IPS-20b (cell line): ENCODE data around the gene SMOC2.

Experiments
- H3K27ac ChIP-seq: one replicate; pipeline ENCODE4 v1.5.1; 2013; ENCODE audit warnings: low read length
- H3K27me3 ChIP-seq: 2 replicates; pipeline ENCODE4 v1.6.1; 2013; ENCODE audit warnings: mild to moderate bottlenecking, low read length, inconsistent platforms; ENCODE audit not compliant: insufficient read depth
- H3K36me3 ChIP-seq: 2 replicates; pipeline ENCODE4 v1.6.1; 2013; ENCODE audit warnings: low read depth, mild to moderate bottlenecking, inconsistent platforms, low read length, moderate library complexity; ENCODE audit not compliant: insufficient read depth
- H3K4me1 ChIP-seq: 2 replicates; pipeline ENCODE4 v1.6.1; 2013; ENCODE audit warnings: mild to moderate bottlenecking, control low read depth, inconsistent platforms, low read length, moderate library complexity; ENCODE audit not compliant: insufficient read depth
- H3K4me3 ChIP-seq: 2 replicates; pipeline ENCODE4 v1.5.1; 2013; ENCODE audit warnings: mild to moderate bottlenecking, low read length, inconsistent platforms
- H3K9ac ChIP-seq: 2 replicates; pipeline ENCODE4 v1.6.1; 2013; ENCODE audit warnings: low read depth, mild to moderate bottlenecking, inconsistent platforms, low read length, moderate library complexity
- H3K9me3 ChIP-seq: 2 replicates; pipeline ENCODE4 v1.6.1; 2013; ENCODE audit warnings: mild to moderate bottlenecking, low read depth, low read length, inconsistent platforms; ENCODE audit not compliant: insufficient read depth

Gene SMOC2

GRCh38 chr6:168451805-168452517, 11.0 kb downstream of the SMOC2 start:
- H3K4me1 ChIP-seq: peaks cover 16% of the 10 kb centered on the region; the same call in 1 of the 2 replicates
- no peaks in the 10 kb centered on the region for H3K9me3 ChIP-seq
- no peak overlapping the region for H3K4me3 ChIP-seq
- H3K9ac ChIP-seq: no peak overlapping the region
- H3K27ac ChIP-seq: no peak overlapping the region
- H3K27me3 ChIP-seq: no peaks in the 10 kb centered on the region
- H3K36me3 ChIP-seq: no peaks in the 10 kb centered on the region

- no peak overlapping the region for H3K9ac ChIP-seq
- H3K27ac ChIP-seq: no peak overlapping the region
- H3K4me1 ChIP-seq: peaks cover 16% of the 10 kb centered on the region; the same call in 1 of the 2 replicates
- H3K36me3 ChIP-seq: no peaks in the 10 kb centered on the region
- no peak overlapping the region for H3K4me3 ChIP-seq
- no peaks in the 10 kb centered on the region for H3K27me3 ChIP-seq
- no peaks in the 10 kb centered on the region for H3K9me3 ChIP-seq
These were observed 11.8 kb downstream of the SMOC2 start for GRCh38 chr6:168452685-168453377.

- Histone ChIP-seq H3K4me3 (no peak overlapping the region), H3K4me1 (peaks cover 16% of the 10 kb centered on the region; the same call in 1 of the 2 replicates), H3K27me3 (no peaks in the 10 kb centered on the region), H3K27ac (no peak overlapping the region), H3K36me3 (no peaks in the 10 kb centered on the region), H3K9me3 (no peaks in the 10 kb centered on the region), H3K9ac (no peak overlapping the region)
These were observed 15.0 kb downstream of the SMOC2 start for GRCh38 chr6:168455847-168456530.

GRCh38 chr6:168456907-168457652, 16.1 kb downstream of the SMOC2 start:
- Histone ChIP-seq H3K4me1 (peaks cover 5% of the 10 kb centered on the region; the same call in 1 of the 2 replicates), H3K9ac (no peak overlapping the region), H3K4me3 (no peak overlapping the region), H3K9me3 (no peaks in the 10 kb centered on the region), H3K36me3 (no peaks in the 10 kb centered on the region), H3K27ac (no peak overlapping the region), H3K27me3 (no peaks in the 10 kb centered on the region)

GRCh38 chr6:168457653-168457934, 16.6 kb downstream of the SMOC2 start:
- Histone ChIP-seq H3K4me1 (peaks cover under 1% of the 10 kb centered on the region; the same call in 1 of the 2 replicates), H3K27ac (no peak overlapping the region)

GRCh38 chr6:168458101-168458500, 17.1 kb downstream of the SMOC2 start:
- Histone ChIP-seq H3K4me1 (no peaks in the 10 kb centered on the region), H3K27me3 (no peaks in the 10 kb centered on the region), H3K27ac (no peak overlapping the region), H3K9ac (no peak overlapping the region), H3K4me3 (no peak overlapping the region), H3K9me3 (no peaks in the 10 kb centered on the region), H3K36me3 (no peaks in the 10 kb centered on the region)

More at GRCh38 chr6:168457653-168457934, 16.6 kb downstream of the SMOC2 start:
- Histone ChIP-seq H3K36me3 (no peaks in the 10 kb centered on the region), H3K9ac (no peak overlapping the region), H3K9me3 (no peaks in the 10 kb centered on the region), H3K27me3 (no peaks in the 10 kb centered on the region), H3K4me3 (no peak overlapping the region)

GRCh38 chr6:168459572-168459971, 18.6 kb downstream of the SMOC2 start:
- no peaks in the 10 kb centered on the region for H3K9me3 ChIP-seq
- H3K36me3 ChIP-seq: no peaks in the 10 kb centered on the region
- H3K27me3 ChIP-seq: no peaks in the 10 kb centered on the region
- H3K27ac ChIP-seq: no peak overlapping the region
- no peaks in the 10 kb centered on the region for H3K4me1 ChIP-seq
- H3K9ac ChIP-seq: no peak overlapping the region
- no peak overlapping the region for H3K4me3 ChIP-seq

GRCh38 chr6:168462289-168462853, 21.4 kb downstream of the SMOC2 start:
- Histone ChIP-seq H3K27ac (no peak overlapping the region), H3K9ac (no peak overlapping the region), H3K27me3 (no peaks in the 10 kb centered on the region)

GRCh38 chr6:168464546-168464945, 23.6 kb downstream of the SMOC2 start:
- Histone ChIP-seq H3K9ac (no peak overlapping the region), H3K4me3 (no peak overlapping the region), H3K27me3 (no peaks in the 10 kb centered on the region)

More at GRCh38 chr6:168462289-168462853, 21.4 kb downstream of the SMOC2 start:
- H3K9me3 ChIP-seq: no peaks in the 10 kb centered on the region
- H3K36me3 ChIP-seq: no peaks in the 10 kb centered on the region
- no peak overlapping the region for H3K4me3 ChIP-seq
- H3K4me1 ChIP-seq: no peaks in the 10 kb centered on the region

GRCh38 chr6:168468045-168468444, 27.1 kb downstream of the SMOC2 start:
- no peaks in the 10 kb centered on the region for H3K4me1 ChIP-seq
- no peak overlapping the region for H3K9ac ChIP-seq
- no peak overlapping the region for H3K27ac ChIP-seq
- no peaks in the 10 kb centered on the region for H3K9me3 ChIP-seq
- H3K4me3 ChIP-seq: no peak overlapping the region
- H3K36me3 ChIP-seq: no peaks in the 10 kb centered on the region
- H3K27me3 ChIP-seq: no peaks in the 10 kb centered on the region

More at GRCh38 chr6:168464546-168464945, 23.6 kb downstream of the SMOC2 start:
- H3K4me1 ChIP-seq: no peaks in the 10 kb centered on the region
- no peak overlapping the region for H3K27ac ChIP-seq
- H3K36me3 ChIP-seq: no peaks in the 10 kb centered on the region
- no peaks in the 10 kb centered on the region for H3K9me3 ChIP-seq

GRCh38 chr6:168469521-168469920, 28.5 kb downstream of the SMOC2 start:
- Histone ChIP-seq H3K27me3 (no peaks in the 10 kb centered on the region), H3K36me3 (no peaks in the 10 kb centered on the region), H3K4me3 (no peak overlapping the region), H3K27ac (no peak overlapping the region), H3K9ac (no peak overlapping the region), H3K9me3 (no peaks in the 10 kb centered on the region), H3K4me1 (no peaks in the 10 kb centered on the region)
